K562 (cell line): ENCODE results near the gene PJA1. TPM values are rescaled to one million over a fixed set of nuclear protein-coding genes. Genes with fewer than 3 reads are reported as not detected.

Source experiments
- ATAC-seq: fragments of 200-7000 bp; cut with Tn5 transposase; 3 replicates; pipeline ENCODE4 v1.9.1; 2020; ENCODE audit warnings: moderate library complexity
- BruUV-seq: library from RNA; stranded (reverse); fragments of 400-500 nt; replicated peaks from 2 replicates; lab custom pipeline; 2021; lab: Mats Ljungman, UMichigan
- CTCF ChIA-PET: fragments of 300-600 bp; formaldehyde crosslinking; extraction: SDS; loops from one replicate; lab custom pipeline; 2021; ENCODE audit warnings: low intra/inter-chr PET ratio; lab: Yijun Ruan, JAX
- POLR2A ChIA-PET: fragments of 300-600, 350-650 bp; sonication (Branson Sonifier 250); formaldehyde crosslinking; extraction: SDS; loops from one replicate; lab custom pipeline; 2021; ENCODE audit warnings: antibody characterized with exemption, inconsistent platforms; lab: Yijun Ruan, JAX
- DNase-seq, 4 experiments: peaks; one replicate each; pipeline versions ENCODE4 v3.0.0 to v3.0.0-alpha.2; 2011 to 2018; ENCODE audit warnings: low spot score in 3 of 4, mixed read lengths in 3 of 4; ENCODE audit errors: extremely low read depth in 1 of 4
- FAIRE-seq: peaks from 2 replicates; lab custom pipeline; 2011; peaks lifted over from hg19 to GRCh38; lab: Jason Lieb, UNC
- H2AFZ ChIP-seq: 2 replicates; pipeline ENCODE4 v1.6.0; 2011; ENCODE audit warnings: low read depth, low read length, control low read depth, inconsistent platforms
- H3K27ac ChIP-seq: fragments of 200-600 bp; 3 replicates; pipeline ENCODE4 v1.8.0; 2011; ENCODE audit warnings: low read depth, mild to moderate bottlenecking, control low read depth, inconsistent platforms, low read length, moderate library complexity, mixed read lengths; ENCODE audit errors: extremely low read depth
- H3K27me3 ChIP-seq, 2 experiments: fragments of 300-600 bp in 1 of 2; 2 replicates in 1 of 2; 3 replicates in 1 of 2; pipeline versions ENCODE4 v1.6.0 to v1.8.0; 2011; ENCODE audit warnings: inconsistent platforms in 2 of 2, low read length in 2 of 2, mild to moderate bottlenecking in 1 of 2, mixed read lengths in 1 of 2, moderate library complexity in 1 of 2; ENCODE audit not compliant: control insufficient read depth in 2 of 2, insufficient read depth in 2 of 2
- H3K36me3 ChIP-seq: fragments of 300-600 bp; 3 replicates; pipeline ENCODE4 v1.8.0; 2011; ENCODE audit warnings: mild to moderate bottlenecking, low read length, inconsistent platforms; ENCODE audit not compliant: control insufficient read depth, insufficient read depth
- H3K4me1 ChIP-seq, 2 experiments: fragments of 200-600 bp in 1 of 2; replicated peaks in 1 of 2; 2 replicates in 1 of 2; 3 replicates in 1 of 2; pipeline versions ENCODE4 v1.5.1 to v1.8.0; 2011; ENCODE audit warnings: inconsistent platforms in 2 of 2, low read length in 2 of 2, mild to moderate bottlenecking in 1 of 2, mixed read lengths in 1 of 2, moderate library complexity in 1 of 2; ENCODE audit not compliant: control insufficient read depth in 2 of 2, insufficient read depth in 2 of 2
- H3K4me2 ChIP-seq: 2 replicates; pipeline ENCODE4 v1.6.1; 2011; ENCODE audit warnings: low read length, control low read depth, inconsistent platforms, mixed read lengths; ENCODE audit not compliant: insufficient read depth
- H3K4me3 ChIP-seq: fragments of 200-600 bp; sonication (generic), shearing (Covaris generic); 2 replicates; pipeline ENCODE4 v1.5.1; 2016; ENCODE audit warnings: control low read depth, inconsistent platforms
- H3K79me2 ChIP-seq: fragments of 200-600 bp; 3 replicates; pipeline ENCODE4 v1.8.0; 2011; ENCODE audit warnings: low read length, inconsistent platforms; ENCODE audit not compliant: control insufficient read depth, insufficient read depth
- H3K9ac ChIP-seq, 2 experiments: 2 replicates each; pipeline versions ENCODE4 v1.6.0 to v1.6.1; 2011; ENCODE audit warnings: low read depth in 2 of 2, low read length in 2 of 2, control low read depth in 1 of 2, inconsistent platforms in 1 of 2, mild to moderate bottlenecking in 1 of 2, mixed read lengths in 1 of 2; ENCODE audit not compliant: insufficient read depth in 1 of 2
- H3K9me1 ChIP-seq: one replicate; pipeline ENCODE4 v1.6.0; 2011; ENCODE audit warnings: inconsistent platforms, mild to moderate bottlenecking, low read length, moderate library complexity; ENCODE audit not compliant: control insufficient read depth, insufficient read depth
- H3K9me3 ChIP-seq: replicated peaks from 2 replicates; pipeline ENCODE4 v1.5.1; 2011; ENCODE audit warnings: low read depth, low read length, inconsistent platforms; ENCODE audit not compliant: control insufficient read depth, insufficient read depth
- H4K20me1 ChIP-seq: replicated peaks from 2 replicates; pipeline ENCODE4 v1.6.1; 2011; ENCODE audit warnings: low read length, inconsistent platforms, mixed read lengths; ENCODE audit not compliant: control insufficient read depth, insufficient read depth
- HDAC2 ChIP-seq: fragments of 450-650 bp; IDR thresholded peaks from 2 replicates; pipeline ENCODE4 v1.6.1; 2016; ENCODE audit warnings: mild to moderate bottlenecking
- HDAC3 ChIP-seq: fragments of 450-650 bp; IDR thresholded peaks from 2 replicates; pipeline ENCODE4 v1.6.1; 2018; ENCODE audit warnings: borderline replicate concordance, mild to moderate bottlenecking, moderate library complexity; ENCODE audit not compliant: partially characterized antibody
- KDM1A ChIP-seq, 2 experiments: fragments of 450-650 bp; IDR thresholded peaks; 2 replicates each; pipeline ENCODE4 v1.6.1; 2016; ENCODE audit warnings: mild to moderate bottlenecking in 2 of 2
- KLF6 ChIP-seq: fragments of 250-450 bp; sonication (Bioruptor Pico); IDR thresholded peaks from 2 replicates; pipeline ENCODE4 v1.4.0; 2020; ENCODE audit warnings: mild to moderate bottlenecking, moderate library complexity, borderline replicate concordance
- MEF2A ChIP-seq: IDR thresholded peaks from 2 replicates; pipeline ENCODE4 v1.6.1; 2011; ENCODE audit warnings: low read depth, mild to moderate bottlenecking, low read length, moderate library complexity; ENCODE audit not compliant: control insufficient read depth
- MIER1 ChIP-seq: fragments of 450-650 bp; IDR thresholded peaks from 2 replicates; pipeline ENCODE4 v1.6.1; 2016; ENCODE audit warnings: antibody characterized with exemption, mild to moderate bottlenecking, low read depth
- MYBL2 ChIP-seq, 2 experiments: fragments of 450-650 bp in 1 of 2; sonication (generic) in 1 of 2; formaldehyde crosslinking in 1 of 2; IDR thresholded peaks; 2 replicates each; pipeline versions ENCODE4 v1.6.1 to v1.8.1; 2017 to 2022; ENCODE audit warnings: borderline replicate concordance in 1 of 2, inconsistent platforms in 1 of 2, low read depth in 1 of 2, mild to moderate bottlenecking in 1 of 2, missing genetic modification reagents in 1 of 2, moderate library complexity in 1 of 2
- NKRF ChIP-seq: fragments of 450-650 bp; IDR thresholded peaks from 2 replicates; pipeline ENCODE4 v1.6.1; 2016; ENCODE audit warnings: borderline replicate concordance
- PHF8 ChIP-seq: fragments of 200-600 bp; sonication (generic); IDR thresholded peaks from 2 replicates; pipeline ENCODE4 v1.6.1; 2012; ENCODE audit warnings: mixed run types, mild to moderate bottlenecking, inconsistent platforms, low read length, moderate library complexity, borderline replicate concordance
- RAD21 ChIP-seq, 2 experiments: fragments of 250-450 bp in 1 of 2; fragments of 450-650 bp in 1 of 2; sonication (Bioruptor Pico) in 1 of 2; formaldehyde crosslinking in 1 of 2; IDR thresholded peaks in 1 of 2; conservative IDR thresholded peaks in 1 of 2; 2 replicates each; pipeline versions ENCODE4 v1.4.0 to v1.8.0; 2020 to 2022; ENCODE audit warnings: mild to moderate bottlenecking in 2 of 2, moderate library complexity in 1 of 2
- SIN3A ChIP-seq, 2 experiments: fragments of 150-350 bp in 1 of 2; IDR thresholded peaks; 2 replicates each; pipeline ENCODE4 v1.6.1; 2011 to 2016; ENCODE audit warnings: borderline replicate concordance in 2 of 2, low read depth in 2 of 2, low read length in 2 of 2, mild to moderate bottlenecking in 2 of 2, moderate library complexity in 2 of 2; ENCODE audit not compliant: control insufficient read depth in 1 of 2
- SLC30A9 ChIP-seq: fragments of 250-450 bp; sonication (Bioruptor Pico); IDR thresholded peaks from 2 replicates; pipeline ENCODE4 v1.8.0; 2022; ENCODE audit warnings: mild to moderate bottlenecking, moderate library complexity
- ZNF124 ChIP-seq: sonication (generic); formaldehyde crosslinking; IDR thresholded peaks from 2 replicates; pipeline ENCODE4 v1.8.1; 2022; ENCODE audit warnings: missing genetic modification reagents
- ZNF224 ChIP-seq: sonication (generic); formaldehyde crosslinking; IDR thresholded peaks from 2 replicates; pipeline ENCODE4 v1.8.0; 2022; ENCODE audit warnings: mild to moderate bottlenecking, missing genetic modification reagents
- WGBS: fragments of 100-300 bp; shearing (Covaris generic); methylation state at CpG from one replicate; pipeline ENCODE4 v1.1.6; 2016; ENCODE audit warnings: low coverage, mixed read lengths; ENCODE audit not compliant: insufficient coverage; ENCODE audit errors: missing lambda C conversion rate; 5-methylcytosine and 5-hydroxymethylcytosine counted together
- in situ Hi-C: fragments of 300-500 bp; cut with MboI; formaldehyde crosslinking; loops from 4 replicates; pipeline ENCODE4 v1.15.0; 2018; ENCODE audit warnings: inconsistent platforms, mixed read lengths
- intact Hi-C: fragments of 100-400 bp; cut with micrococcal nuclease; formaldehyde crosslinking; loops from 2 replicates; pipeline ENCODE4 v1.14.2; 2022
- polyA plus RNA-seq, 8 experiments: library from polyadenylated mRNA; depleted of rRNA in 4 of 8; stranded (reverse) in 5 of 8; unstranded in 3 of 8; fragments of >200 nt; fragmentation: Nextera tagmentation in 2 of 8; fragmentation: Illumina TruSeq in 1 of 8; extraction: Ambion mirVana in 2 of 8; extraction: Trizol in 1 of 8; gene quantifications; 2 replicates each; pipeline versions ENCODE4 v1.2.1 to v1.2.3, GENCODE V29; 2011 to 2014; ENCODE audit warnings: inconsistent platforms in 1 of 8, missing spikeins in 1 of 8
- total RNA-seq, 7 experiments: library from RNA; depleted of rRNA in 6 of 7; stranded (reverse); fragments of >200 nt in 6 of 7; fragmentation: Illumina TruSeq in 2 of 7; extraction: Trizol in 2 of 7; gene quantifications; 2 replicates each; pipeline versions ENCODE4 v1.2.1 to v1.2.3, GENCODE V29; 2011 to 2021; ENCODE audit warnings: low replicate concordance in 1 of 7
- TF ChIP-seq, protein P1 (sequence below): fragments of 250-450 bp; sonication (Bioruptor Pico); IDR thresholded peaks from 2 replicates; pipeline ENCODE4 v1.8.0; 2021; ENCODE audit warnings: mild to moderate bottlenecking, moderate library complexity
- TF ChIP-seq, protein P2 (sequence below): sonication (generic); formaldehyde crosslinking; IDR thresholded peaks from 2 replicates; pipeline ENCODE4 v1.8.0; 2022; ENCODE audit warnings: missing genetic modification reagents, mild to moderate bottlenecking, borderline replicate concordance

The PJA1 gene
- total and polyA plus RNA-seq, 9 of the 15 experiments (the other 6 are each of a cell fraction or from before 2014, with no cell fraction given) = 1.6 to 6.0 (median 4.0) TPM

DNA sequence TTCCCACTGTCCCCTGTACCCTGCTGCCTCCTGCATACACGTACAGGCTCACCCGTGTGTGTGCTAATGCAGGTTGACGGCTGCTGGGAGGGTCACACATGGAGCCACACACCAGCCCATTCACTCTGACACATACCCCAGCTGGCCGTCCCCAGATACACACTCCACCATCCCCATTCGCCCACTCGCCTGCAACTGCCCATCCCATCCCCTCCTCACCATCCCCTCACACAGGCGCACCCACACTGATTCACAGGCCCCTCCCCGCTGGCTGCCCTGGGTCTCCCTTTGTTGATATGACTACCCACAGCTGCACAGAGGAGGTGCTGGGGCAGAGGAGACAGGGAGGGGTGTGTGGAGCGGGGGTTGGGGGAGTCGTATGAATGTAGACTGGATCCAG, 25.7 kb downstream of the PJA1 start:
- Histone ChIP-seq H3K27me3 (0 out of 5 replicates have a peak, but pooled peaks cover 0 to 8% of the 10 kb centered on the region in 2 experiments), H2AFZ (no peak overlapping the region), H3K9ac (no peak overlapping the region), H4K20me1 (no peaks in the 10 kb centered on the region), H3K4me3 (no peak overlapping the region), H3K9me1 (no peaks in the 10 kb centered on the region), H3K9me3 (no peaks in the 10 kb centered on the region), H3K27ac (no peak overlapping the region), H3K4me2 (no peak overlapping the region), H3K79me2 (no peaks in the 10 kb centered on the region), H3K36me3 (no peaks in the 10 kb centered on the region), H3K4me1 (peaks cover 0 to 9% of the 10 kb centered on the region in 2 experiments; a peak in 2 of 5 replicates)
- WGBS = 0% methylated on average over 4 of the region's 10 CpGs
- ChIA-PET POLR2A (interaction anchor here (0.6 kb wide), 1 partner anchor 33 kb away, joined by 3 read pairs; no protein-coding TSS in a partner anchor), CTCF (no interaction called here)
- no peak; the same call in 2 of the 3 replicates for ATAC-seq
- in situ Hi-C loops (no loop called here), intact Hi-C loops (no loop called here)
- no peak for DNase-seq
- FAIRE-seq = no peak
- BruUV-seq = no TSS peak
- no peak for TF ChIP-seq ZNF224 (CRISPR knock-in tag)
- no peak for TF ChIP-seq HDAC2
- no peak for TF ChIP-seq SIN3A (IDR thresholded peaks at IDR 0.05; ENCODE audit: borderline replicate concordance in 2 of 2, control insufficient read depth in 1 of 2, low read depth in 2 of 2, low read length in 2 of 2)
- TF ChIP-seq KLF6 (CRISPR knock-in tag) = no peak
- no peak for TF ChIP-seq MYBL2 (IDR thresholded peaks at IDR 0.05; ENCODE audit: low read depth)
- TF ChIP-seq MYBL2 (CRISPR knock-in tag; IDR thresholded peaks at IDR 0.05; ENCODE audit: borderline replicate concordance) = no peak
- TF ChIP-seq, protein P1, sequence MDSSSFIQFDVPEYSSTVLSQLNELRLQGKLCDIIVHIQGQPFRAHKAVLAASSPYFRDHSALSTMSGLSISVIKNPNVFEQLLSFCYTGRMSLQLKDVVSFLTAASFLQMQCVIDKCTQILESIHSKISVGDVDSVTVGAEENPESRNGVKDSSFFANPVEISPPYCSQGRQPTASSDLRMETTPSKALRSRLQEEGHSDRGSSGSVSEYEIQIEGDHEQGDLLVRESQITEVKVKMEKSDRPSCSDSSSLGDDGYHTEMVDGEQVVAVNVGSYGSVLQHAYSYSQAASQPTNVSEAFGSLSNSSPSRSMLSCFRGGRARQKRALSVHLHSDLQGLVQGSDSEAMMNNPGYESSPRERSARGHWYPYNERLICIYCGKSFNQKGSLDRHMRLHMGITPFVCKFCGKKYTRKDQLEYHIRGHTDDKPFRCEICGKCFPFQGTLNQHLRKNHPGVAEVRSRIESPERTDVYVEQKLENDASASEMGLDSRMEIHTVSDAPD (CRISPR knock-in tag) = no peak
- no peak for TF ChIP-seq NKRF
- TF ChIP-seq RAD21 (CRISPR knock-in tag; conservative IDR thresholded peaks at IDR 0.05 in 1 of 2, IDR thresholded peaks at IDR 0.05 in 1 of 2) = no peak
- no peak for TF ChIP-seq MEF2A
- no peak for TF ChIP-seq SLC30A9
- TF ChIP-seq KDM1A (IDR thresholded peaks at IDR 0.05) = no peak
- TF ChIP-seq MIER1 = no peak
- TF ChIP-seq, protein P2, sequence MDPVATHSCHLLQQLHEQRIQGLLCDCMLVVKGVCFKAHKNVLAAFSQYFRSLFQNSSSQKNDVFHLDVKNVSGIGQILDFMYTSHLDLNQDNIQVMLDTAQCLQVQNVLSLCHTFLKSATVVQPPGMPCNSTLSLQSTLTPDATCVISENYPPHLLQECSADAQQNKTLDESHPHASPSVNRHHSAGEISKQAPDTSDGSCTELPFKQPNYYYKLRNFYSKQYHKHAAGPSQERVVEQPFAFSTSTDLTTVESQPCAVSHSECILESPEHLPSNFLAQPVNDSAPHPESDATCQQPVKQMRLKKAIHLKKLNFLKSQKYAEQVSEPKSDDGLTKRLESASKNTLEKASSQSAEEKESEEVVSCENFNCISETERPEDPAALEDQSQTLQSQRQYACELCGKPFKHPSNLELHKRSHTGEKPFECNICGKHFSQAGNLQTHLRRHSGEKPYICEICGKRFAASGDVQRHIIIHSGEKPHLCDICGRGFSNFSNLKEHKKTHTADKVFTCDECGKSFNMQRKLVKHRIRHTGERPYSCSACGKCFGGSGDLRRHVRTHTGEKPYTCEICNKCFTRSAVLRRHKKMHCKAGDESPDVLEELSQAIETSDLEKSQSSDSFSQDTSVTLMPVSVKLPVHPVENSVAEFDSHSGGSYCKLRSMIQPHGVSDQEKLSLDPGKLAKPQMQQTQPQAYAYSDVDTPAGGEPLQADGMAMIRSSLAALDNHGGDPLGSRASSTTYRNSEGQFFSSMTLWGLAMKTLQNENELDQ (CRISPR knock-in tag) = no peak
- no peak for TF ChIP-seq HDAC3
- no peak for TF ChIP-seq ZNF124 (CRISPR knock-in tag)
- TF ChIP-seq PHF8 = no peak
